ENCODE measurements around the gene PTPMT1.
A peak's percentile ranks its signal among the peaks of the same experiment; 100 is the strongest.
"Not testable (repeated sequence)": the region's sequence is repeated elsewhere in the genome, so short reads cannot be mapped to it uniquely, and the experiment has no call there.

PTPMT1 gene, protein sequence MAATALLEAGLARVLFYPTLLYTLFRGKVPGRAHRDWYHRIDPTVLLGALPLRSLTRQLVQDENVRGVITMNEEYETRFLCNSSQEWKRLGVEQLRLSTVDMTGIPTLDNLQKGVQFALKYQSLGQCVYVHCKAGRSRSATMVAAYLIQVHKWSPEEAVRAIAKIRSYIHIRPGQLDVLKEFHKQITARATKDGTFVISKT

DNA sequence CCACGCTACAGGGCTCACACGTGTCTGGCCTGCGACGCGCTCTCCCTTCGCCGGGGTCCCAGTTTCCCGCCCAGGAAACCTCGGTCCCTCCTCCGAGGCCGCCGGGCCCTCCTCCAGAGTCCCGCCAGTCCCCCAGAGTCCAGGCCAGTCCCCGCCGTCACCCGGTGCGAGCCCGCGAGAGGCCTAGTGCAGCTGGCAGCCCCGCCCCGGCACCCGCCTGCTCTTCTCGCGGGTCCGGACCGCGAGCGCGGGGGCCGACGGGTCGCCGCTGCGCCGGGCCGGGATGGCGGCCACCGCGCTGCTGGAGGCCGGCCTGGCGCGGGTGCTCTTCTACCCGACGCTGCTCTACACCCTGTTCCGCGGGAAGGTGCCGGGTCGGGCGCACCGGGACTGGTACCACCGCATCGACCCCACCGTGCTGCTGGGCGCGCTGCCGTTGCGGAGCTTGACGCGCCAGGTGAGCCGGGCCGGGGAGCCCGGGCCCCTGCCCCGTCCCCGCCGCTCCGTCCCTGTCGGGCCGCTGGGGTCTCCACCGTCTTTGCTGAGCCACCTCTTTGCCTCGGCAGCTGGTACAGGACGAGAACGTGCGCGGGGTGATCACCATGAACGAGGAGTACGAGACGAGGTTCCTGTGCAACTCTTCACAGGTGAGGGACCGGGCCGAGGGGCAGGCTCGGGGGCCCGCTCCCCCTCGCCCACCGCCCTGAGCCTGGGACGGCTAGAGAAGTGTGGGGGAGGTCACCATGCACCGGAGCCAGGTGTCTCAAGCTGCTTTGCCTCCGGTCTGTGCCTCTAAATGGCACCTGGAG lies at the start of gene PTPMT1:
Gene PTPMT1, plus strand, starts transcription at position 260 of the 809 bp plus-strand sequence. Its CDS starts 24 bp downstream, at position 284.
- peak; percentile 48 for DNase-seq (ENCODE audit: low read depth)

DNA sequence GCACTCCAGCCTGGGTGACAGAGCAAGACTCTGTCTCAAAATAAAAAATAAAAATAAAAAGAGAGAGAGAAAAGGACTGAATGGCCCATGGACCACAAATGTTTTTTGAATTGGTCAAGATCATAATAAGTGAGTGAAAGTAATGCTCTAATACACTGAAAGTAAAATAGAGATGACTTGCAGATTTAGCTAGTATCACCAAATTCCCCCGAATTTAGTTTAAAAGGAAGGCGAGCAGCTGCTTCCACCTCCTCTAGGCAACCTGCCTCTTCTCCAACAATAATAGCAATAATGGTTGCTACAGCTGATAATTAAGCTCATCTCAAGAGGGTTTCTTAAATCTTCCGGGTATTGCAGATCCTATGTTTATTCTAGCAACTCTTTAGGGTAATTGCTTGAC lies 49.2 kb upstream of the PTPMT1 start:
- no peak for DNase-seq (ENCODE audit: low read depth)

- DNase-seq (ENCODE audit: low read depth), result no peak
Observed at GRCh38 chr11:47516984-47517853, 48.2 kb upstream of the PTPMT1 start.

DNA sequence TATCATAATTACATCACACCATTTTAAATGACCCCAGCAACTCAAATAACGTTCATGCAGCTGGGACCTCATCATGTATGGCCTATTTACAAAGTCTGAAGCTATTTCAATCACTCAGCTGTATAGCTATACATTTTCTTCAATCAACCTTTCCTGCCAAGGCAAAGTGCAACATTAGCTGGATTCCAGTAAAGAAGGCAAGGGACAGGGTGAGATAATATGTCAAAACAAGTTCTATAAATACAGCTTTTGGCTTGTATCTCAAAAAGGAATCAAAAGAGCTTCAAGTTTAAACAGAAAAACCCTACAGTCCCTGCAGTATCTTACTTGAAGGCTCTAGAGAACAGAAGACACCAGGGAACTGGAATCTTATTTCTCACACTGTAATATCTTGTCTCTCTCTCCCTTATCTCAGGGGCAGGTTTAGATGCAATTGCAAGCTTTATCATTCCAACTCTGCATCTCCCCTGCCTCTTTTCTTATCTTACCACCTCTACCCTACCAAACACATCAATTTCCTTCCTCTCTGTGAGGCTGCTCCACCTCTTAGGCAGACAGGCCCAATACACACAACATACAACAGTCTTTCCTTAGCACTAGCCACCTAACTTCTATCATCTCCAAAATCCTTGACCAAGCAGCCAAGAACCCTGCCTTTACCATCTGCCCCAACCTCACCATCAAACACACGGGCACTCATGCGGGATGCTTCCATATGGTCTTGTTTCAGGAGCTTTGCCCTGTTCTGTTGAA lies 47.0 kb upstream of the PTPMT1 start:
- peak; percentile 18 for DNase-seq (ENCODE audit: low read depth)

DNA sequence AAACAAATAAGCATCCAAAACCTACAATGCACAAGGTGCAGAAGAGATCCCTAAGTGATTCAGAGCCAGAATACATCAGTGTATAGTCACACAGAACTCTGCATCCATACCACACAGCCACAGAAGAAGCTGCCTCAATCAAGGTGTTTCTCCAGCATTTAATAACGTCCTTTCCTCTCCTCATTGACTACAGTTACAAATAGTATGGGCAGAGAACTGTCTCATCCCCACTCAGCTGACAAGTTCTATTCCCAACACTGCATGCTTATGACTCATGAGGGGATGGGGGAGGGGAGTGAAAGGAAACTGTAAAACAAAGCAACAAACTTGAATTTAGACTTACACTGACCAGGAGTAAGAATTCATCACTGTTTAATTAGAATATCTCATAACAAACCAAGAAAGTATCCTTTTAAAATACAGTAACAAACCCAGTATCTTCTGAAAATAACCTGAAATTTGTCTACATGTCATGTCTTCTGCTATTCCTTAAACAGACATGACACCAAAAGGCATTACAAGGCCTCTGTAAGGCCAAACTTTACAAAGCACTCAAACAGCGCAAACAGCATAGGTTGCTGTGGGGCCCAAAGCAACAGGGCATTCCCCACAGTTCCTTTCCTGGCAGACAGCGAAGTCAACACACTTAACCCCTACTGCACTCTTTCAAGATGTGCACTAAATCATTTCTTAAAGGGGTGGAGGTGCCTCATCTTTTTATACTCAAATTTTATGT lies 41.7 kb upstream of the PTPMT1 start:
- DNase-seq (ENCODE audit: low read depth), result no peak

DNA sequence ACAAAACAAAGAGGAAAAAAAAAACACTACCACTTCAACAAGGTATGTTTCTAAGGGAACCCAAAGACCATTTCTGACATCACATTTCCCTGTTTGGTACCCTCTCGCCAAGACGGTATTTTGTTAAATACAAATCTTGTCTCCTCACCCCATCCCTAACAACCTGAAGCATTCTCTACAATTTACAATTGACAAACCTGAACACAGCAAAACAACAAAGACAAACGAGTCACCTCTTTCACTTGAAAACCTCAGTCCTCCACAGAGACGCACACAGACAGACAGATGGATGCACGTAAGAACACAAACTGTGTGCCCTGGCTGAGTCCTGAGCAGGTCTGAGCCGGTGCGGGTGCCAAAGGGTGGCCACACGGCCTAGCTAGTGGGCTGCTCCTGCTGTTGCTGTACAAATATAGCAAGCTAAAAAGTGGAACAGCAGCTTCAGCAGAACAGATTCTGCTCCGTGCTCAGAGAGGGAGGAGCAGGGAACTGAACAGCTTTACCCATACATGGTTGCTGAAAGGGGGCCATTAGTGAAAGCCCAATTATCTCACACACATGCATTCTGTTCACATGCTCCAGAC lies 41.0 kb upstream of the PTPMT1 start:
- DNase-seq (ENCODE audit: low read depth), result no peak

- DNase-seq (ENCODE audit: low read depth), result not testable (repeated sequence)
Observed at GRCh38 chr11:47526032-47526431, 39.4 kb upstream of the PTPMT1 start.

- no peak for DNase-seq (ENCODE audit: low read depth)
Observed at GRCh38 chr11:47527186-47527585, 38.2 kb upstream of the PTPMT1 start.

GRCh38 chr11:47529951-47530350 lies 35.4 kb upstream of the PTPMT1 start:
- no peak for DNase-seq (ENCODE audit: low read depth)

GRCh38 chr11:47530721-47531120 lies 34.7 kb upstream of the PTPMT1 start:
- not testable (repeated sequence) for DNase-seq (ENCODE audit: low read depth)

GRCh38 chr11:47531666-47532065 lies 33.7 kb upstream of the PTPMT1 start:
- no peak for DNase-seq (ENCODE audit: low read depth)

DNA sequence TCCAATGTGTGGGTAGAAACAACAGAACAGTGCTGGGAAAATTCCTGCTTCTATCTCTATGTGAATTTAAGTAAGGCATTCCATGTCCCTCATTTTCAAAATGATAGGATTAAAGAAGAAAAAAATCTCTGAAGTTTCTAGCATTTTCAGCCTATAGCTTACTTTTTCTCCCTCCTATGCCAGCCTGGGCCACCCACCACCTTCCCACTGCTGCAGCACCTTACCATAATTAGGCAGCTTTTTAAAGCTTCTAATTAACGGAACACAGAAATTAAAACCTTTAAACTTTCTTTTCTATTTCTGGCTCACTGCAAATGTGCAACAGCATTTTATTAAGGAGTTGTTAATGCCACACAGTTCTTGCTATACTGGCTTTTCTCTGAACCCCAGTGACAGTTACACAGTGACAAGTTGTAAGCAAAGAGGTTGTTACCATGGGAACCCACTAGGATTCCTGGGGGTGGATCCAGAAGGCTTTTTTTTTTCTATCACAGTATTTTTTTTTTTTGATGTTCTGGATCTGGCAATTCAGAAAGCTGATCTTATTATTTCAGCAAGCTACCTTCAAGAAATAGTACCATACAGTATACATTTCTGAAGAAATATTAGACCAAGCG lies 32.7 kb upstream of the PTPMT1 start:
- DNase-seq (ENCODE audit: low read depth), result no peak

GRCh38 chr11:47533690-47534151 lies 31.7 kb upstream of the PTPMT1 start:
- DNase-seq (ENCODE audit: low read depth), result no peak

DNA sequence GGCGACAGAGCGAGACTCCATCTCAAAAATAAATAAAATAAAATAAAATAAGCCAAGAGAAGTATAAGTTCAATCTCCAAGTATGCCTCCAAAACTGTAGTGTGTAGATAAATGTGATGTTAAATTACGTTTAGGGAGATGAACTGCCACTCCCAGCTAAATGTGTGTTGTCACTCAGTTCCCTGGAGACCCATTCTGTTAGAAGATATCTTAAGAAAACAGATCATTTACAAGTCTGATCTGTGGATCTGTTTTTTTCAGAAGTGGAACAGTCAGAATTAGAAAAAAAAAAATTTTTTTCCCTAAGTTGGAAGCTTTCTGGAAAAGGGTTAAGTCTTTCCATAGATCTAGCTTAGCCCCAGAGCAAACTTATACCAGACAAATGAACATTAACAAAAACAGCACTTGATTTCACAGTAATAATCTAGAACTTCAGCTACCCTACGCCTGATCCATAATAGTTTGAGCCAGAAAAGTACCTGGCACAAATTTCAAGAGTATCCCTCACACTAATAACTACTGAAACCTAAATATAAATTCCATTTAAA lies 30.6 kb upstream of the PTPMT1 start:
- no peak for DNase-seq (ENCODE audit: low read depth)

DNA sequence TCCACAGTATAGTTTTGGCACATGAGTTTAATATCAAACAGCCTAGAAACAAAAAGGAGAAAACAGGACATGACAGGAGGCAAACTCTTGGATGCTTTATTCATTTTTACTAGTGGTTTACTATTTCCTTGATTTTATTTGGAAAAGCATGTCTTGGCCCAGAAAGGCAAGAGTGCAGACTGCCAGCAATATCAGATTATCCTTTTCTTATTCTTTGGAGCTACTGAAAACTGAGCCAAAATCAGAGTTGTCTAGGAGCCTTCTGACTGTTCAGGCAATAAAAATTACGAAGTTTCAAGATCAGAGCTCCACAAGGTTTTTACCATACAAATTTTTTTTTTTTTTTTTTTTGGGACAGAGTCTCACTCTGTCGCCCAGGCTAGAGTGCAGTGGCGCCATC lies 28.5 kb upstream of the PTPMT1 start:
- DNase-seq (ENCODE audit: low read depth), result no peak

GRCh38 chr11:47538741-47539565 lies 26.4 kb upstream of the PTPMT1 start:
- DNase-seq (ENCODE audit: low read depth), result no peak

GRCh38 chr11:47539681-47540039 lies 25.7 kb upstream of the PTPMT1 start:
- DNase-seq (ENCODE audit: low read depth), result no peak

GRCh38 chr11:47541070-47541469 lies 24.3 kb upstream of the PTPMT1 start:
- DNase-seq (ENCODE audit: low read depth), result no peak

- DNase-seq (ENCODE audit: low read depth), result no peak
Observed at GRCh38 chr11:47545298-47545697, 20.1 kb upstream of the PTPMT1 start.

Measured in CMK (cell line).